Vagina (tissue), 2 donors: Measurements from ENCODE around the gene CYTIP.

Source experiments
- CTCF ChIP-seq, 3 experiments: fragments of 450-650 bp in 2 of 3; fragments of 200-600 bp in 1 of 3; sonication (generic) in 1 of 3; IDR thresholded peaks; one replicate each; pipeline ENCODE4 v1.5.1; 2017 to 2019; ENCODE audit warnings: antibody characterized with exemption in 3 of 3, mild to moderate bottlenecking in 2 of 3, moderate library complexity in 2 of 3
- POLR2A ChIP-seq, 2 donors: fragments of 450-650 bp; IDR thresholded peaks; one replicate each; pipeline ENCODE4 v1.6.1; 2017; ENCODE audit warnings: antibody characterized with exemption in 2 of 2, mild to moderate bottlenecking in 2 of 2, moderate library complexity in 2 of 2
- POLR2AphosphoS5 ChIP-seq, 2 donors: sonication (generic); formaldehyde crosslinking; IDR thresholded peaks; one replicate each; pipeline ENCODE4 v1.9.0; 2017; ENCODE audit warnings: antibody characterized with exemption in 2 of 2, mild to moderate bottlenecking in 2 of 2, low read depth in 1 of 2; ENCODE audit not compliant: insufficient read depth in 1 of 2

DNA sequence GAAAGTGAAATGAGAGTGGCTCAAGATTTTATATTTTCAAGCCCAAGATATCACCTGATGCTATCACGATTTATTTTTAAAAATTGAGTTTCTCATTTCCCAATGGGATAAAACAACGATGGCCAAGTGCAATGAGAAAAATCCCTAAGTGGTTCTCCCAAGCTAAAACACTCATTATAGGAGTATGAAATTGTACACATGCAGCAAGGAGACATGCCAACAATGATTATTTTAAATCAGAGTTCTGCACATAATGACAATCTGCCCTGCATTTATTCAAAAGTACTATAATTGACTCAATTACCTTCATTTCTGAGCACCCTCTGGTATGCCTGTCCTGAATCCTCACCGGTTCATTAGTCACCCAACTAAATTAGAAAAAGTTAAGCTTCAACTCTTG is 12.7 kb downstream of the CYTIP start:
- TF ChIP-seq POLR2A (IDR thresholded peaks at IDR 0.05) (no peak), CTCF (IDR thresholded peaks at IDR 0.05) (no peak), POLR2AphosphoS5 (IDR thresholded peaks at IDR 0.05; ENCODE audit: insufficient read depth in 1 of 2, low read depth in 1 of 2) (no peak)
